AG09309 (cell line): ENCODE data around the gene DST.
A peak's percentile ranks its signal among the peaks of the same experiment; 100 is the strongest.

Experiments used
- DNase-seq: peaks from one replicate; pipeline ENCODE4 v3.0.0-alpha.2; 2010; ENCODE audit warnings: low read depth
- H3K4me3 ChIP-seq: 2 replicates; pipeline ENCODE4 v1.5.1; 2011; ENCODE audit warnings: mild to moderate bottlenecking, low read depth, low read length, moderate library complexity; ENCODE audit not compliant: control insufficient read depth
- TF ChIP-seq, protein P1 (sequence below): IDR thresholded peaks from 2 replicates; pipeline ENCODE4 v1.5.1; 2011; ENCODE audit warnings: mild to moderate bottlenecking, low read depth, low read length, inconsistent platforms; ENCODE audit not compliant: insufficient read depth, control insufficient read depth; ENCODE audit errors: missing control alignments

Gene DST

DNA sequence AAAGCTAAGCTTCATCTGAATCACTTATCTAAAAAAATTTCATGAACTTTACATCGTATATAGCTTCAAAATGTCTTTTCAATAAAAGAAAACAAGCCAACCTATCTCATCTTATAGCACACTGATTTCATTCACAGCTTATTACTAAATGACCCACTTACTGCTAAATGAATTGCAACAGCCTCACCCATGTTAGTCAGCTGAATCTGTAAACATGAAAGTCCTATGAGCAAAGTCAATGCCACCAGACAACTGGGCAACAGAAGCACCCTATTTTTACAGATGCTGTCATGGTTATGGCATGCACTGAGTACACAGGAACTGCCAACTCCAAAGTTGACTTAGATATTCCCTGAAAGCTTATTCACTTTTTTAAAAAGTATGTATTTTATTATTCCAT is 41.2 kb upstream of the DST start:
- H3K4me3 ChIP-seq: no peak overlapping the region
- TF ChIP-seq, protein P1, sequence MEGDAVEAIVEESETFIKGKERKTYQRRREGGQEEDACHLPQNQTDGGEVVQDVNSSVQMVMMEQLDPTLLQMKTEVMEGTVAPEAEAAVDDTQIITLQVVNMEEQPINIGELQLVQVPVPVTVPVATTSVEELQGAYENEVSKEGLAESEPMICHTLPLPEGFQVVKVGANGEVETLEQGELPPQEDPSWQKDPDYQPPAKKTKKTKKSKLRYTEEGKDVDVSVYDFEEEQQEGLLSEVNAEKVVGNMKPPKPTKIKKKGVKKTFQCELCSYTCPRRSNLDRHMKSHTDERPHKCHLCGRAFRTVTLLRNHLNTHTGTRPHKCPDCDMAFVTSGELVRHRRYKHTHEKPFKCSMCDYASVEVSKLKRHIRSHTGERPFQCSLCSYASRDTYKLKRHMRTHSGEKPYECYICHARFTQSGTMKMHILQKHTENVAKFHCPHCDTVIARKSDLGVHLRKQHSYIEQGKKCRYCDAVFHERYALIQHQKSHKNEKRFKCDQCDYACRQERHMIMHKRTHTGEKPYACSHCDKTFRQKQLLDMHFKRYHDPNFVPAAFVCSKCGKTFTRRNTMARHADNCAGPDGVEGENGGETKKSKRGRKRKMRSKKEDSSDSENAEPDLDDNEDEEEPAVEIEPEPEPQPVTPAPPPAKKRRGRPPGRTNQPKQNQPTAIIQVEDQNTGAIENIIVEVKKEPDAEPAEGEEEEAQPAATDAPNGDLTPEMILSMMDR: no peak
- peak; percentile 81 for DNase-seq

DNA sequence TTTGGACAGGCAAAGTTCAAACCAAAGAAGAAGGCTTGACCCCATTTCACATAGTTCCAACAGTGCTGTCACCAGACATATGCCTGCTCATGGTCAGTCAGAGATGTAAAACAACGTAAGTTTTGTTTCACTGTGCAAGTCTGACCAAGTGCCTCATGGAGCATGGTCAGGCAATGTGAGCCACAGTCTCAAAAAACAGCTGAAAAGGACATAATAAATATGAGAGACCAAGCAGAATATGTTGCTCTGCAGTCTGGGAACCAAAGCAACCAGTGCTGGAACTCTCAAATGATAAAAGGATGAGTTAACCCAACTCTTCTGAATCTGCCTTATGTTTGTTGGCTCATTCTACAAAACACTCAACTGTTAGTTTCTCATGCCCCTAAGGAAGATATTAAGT is 39.9 kb upstream of the DST start:
- DNase-seq: no peak
- TF ChIP-seq, protein P1: no peak
- no peak overlapping the region for H3K4me3 ChIP-seq

DNA sequence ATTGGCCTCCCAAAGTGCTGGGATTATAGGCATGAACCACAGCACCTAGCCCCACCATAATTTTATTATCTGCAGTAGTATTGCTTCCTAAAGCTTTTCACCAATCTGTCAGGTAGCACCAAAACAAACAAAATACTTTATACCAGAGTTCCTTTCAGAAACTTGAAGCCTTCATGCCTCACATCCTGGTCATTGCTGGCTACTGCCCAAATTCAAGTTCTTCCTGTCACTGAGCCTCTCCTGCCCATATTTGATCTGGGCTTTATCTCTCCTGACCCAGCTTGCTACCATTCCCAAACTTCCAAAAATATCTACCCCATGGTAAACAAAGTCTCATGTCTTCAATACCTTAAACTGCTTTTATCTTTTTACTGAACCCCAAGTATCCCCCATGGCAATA is 34.9 kb upstream of the DST start:
- TF ChIP-seq, protein P1: no peak
- no peak overlapping the region for H3K4me3 ChIP-seq
- no peak for DNase-seq

DNA sequence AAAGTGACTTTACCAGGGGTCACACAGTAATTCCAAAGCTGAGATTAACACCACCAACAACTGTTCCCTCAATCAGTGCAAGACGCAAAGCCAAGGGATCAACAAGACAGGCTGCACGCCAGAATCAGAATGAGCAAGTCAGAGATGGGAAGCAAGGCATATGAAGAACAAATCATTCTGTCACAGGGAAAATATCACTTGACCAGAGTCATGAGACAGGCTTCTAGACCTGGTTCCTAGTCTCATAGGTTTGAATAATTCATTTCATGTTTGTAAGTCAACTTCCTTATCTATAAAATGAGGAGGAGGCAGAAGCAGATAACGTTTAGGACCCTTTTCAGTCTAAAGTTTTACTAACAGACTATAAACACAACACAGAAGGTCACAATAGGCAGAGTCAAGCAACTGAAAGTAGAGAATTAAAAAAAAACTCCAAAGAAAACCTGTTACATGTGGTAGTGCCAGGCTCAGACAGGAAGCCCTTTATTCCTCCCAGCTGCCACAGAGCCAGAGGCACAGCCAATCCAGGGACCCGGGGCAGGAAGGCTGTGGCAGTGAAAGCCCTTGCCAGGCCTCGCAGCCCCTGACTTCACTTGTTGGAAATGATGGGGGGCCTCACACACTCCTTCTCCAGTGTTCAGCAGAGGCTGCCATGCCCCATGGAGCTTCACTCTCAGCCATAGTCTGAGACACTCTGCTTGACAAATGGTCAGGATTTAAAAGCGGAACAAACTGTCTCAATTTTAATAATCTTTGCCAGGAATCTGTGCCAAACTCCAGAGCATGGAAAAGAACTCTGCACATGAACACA is 29.2 kb upstream of the DST start:
- H3K4me3 ChIP-seq: no peak overlapping the region
- DNase-seq: no peak
- TF ChIP-seq, protein P1: no peak

DNA sequence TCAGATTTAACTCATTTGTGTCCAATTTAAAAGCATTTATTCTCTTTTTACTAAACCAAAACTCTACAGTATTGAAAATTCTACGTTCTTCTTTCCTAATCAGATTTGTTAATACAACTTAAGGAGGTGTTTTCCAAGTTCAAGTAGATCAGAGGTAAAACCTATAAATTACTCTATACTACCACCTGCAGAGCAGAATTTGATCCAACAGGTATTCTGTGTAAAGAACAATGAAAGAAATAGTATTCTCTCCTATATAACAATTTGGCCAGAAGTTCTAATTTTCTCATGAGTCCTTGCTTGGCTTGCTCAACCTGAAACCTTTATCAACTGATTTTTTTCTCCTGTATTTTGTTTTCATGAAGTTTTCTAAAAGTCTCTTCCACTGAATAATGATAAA is 28.5 kb upstream of the DST start:
- DNase-seq: no peak
- TF ChIP-seq, protein P1: no peak

DNA sequence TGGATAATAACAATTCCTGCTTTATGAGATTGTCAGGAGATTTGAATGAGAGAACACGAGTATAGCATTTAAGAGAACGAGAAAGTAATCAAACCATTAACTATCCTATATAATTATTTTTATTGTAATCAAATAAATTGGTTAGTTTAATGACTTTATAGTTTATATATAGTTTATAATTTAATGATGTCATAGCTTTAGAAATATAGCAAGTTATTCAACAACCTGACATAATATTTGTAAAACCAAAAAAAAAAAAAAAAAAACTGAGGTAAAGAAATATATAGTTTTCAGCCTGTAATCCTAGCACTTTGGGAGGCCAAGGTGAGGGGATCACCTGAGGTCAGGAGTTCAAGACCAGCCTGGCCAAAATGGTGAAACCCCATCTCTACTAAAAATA is 26.4 kb upstream of the DST start:
- TF ChIP-seq, protein P1: no peak
- no peak for DNase-seq
- no peak overlapping the region for H3K4me3 ChIP-seq

More for the DNA sequence above, 28.5 kb upstream of the DST start:
- H3K4me3 ChIP-seq: no peak overlapping the region
